Stimulated activated CD8-positive, alpha-beta memory T cell treated with anti-CD3 and anti-CD28 coated beads, Interleukin-15, amount 100 ng/mL, for 1 hour (primary cell): Measurements from ENCODE around the gene OTOP2.
A peak's percentile ranks its signal among the peaks of the same experiment; 100 is the strongest.
"Not testable (repeated sequence)": the region's sequence is repeated elsewhere in the genome, so short reads cannot be mapped to it uniquely, and the experiment has no call there.

Source experiments
- DNase-seq: peaks from one replicate; pipeline ENCODE4 v3.0.0-alpha.2; 2020; ENCODE audit warnings: low read depth

Gene OTOP2

GRCh38 chr17:74972107-74972972 is 48.3 kb downstream of the OTOP2 start, which contains the start of gene HID1:
HID1 (minus strand) TSS chr17:74972759; CDS start chr17:74972656, 103 bp downstream.
- DNase-seq = peak; percentile 69

GRCh38 chr17:74972973-74973328 is 48.9 kb downstream of the OTOP2 start:
- no peak for DNase-seq

- no peak for DNase-seq
Observed at GRCh38 chr17:74975943-74976342, 51.9 kb downstream of the OTOP2 start.

- DNase-seq = no peak
Observed at GRCh38 chr17:74977802-74978201, 53.7 kb downstream of the OTOP2 start.

GRCh38 chr17:74978240-74978639 is 54.2 kb downstream of the OTOP2 start:
- no peak for DNase-seq

- DNase-seq = no peak
Observed at GRCh38 chr17:74979408-74980146, 55.5 kb downstream of the OTOP2 start.

GRCh38 chr17:74981318-74981978 is 57.4 kb downstream of the OTOP2 start:
- DNase-seq = no peak

GRCh38 chr17:74981979-74982662 is 58.0 kb downstream of the OTOP2 start:
- peak; percentile 44 for DNase-seq

GRCh38 chr17:74982663-74983313 is 58.7 kb downstream of the OTOP2 start:
- DNase-seq = not testable (repeated sequence)
